NOMO-1 treated with dmso at 0.1 percent for 144 hours (cell line): Measurements from ENCODE around the gene NFATC3.
A peak's percentile ranks its signal among the peaks of the same experiment; 100 is the strongest.

ENCODE experiments used
- DNase-seq: peaks from one replicate; lab custom pipeline; 2025; ENCODE audit not compliant: unreplicated experiment; lab: John Stamatoyannopoulos, UW

The NFATC3 gene

GRCh38 chr16:68229431-68230175, 144.4 kb downstream of the NFATC3 start:
- no peak for DNase-seq

GRCh38 chr16:68230176-68230571, 145.0 kb downstream of the NFATC3 start:
- no peak for DNase-seq

- DNase-seq, result no peak
These were observed 145.8 kb downstream of the NFATC3 start for GRCh38 chr16:68230956-68231355.

GRCh38 chr16:68231384-68232136, 146.4 kb downstream of the NFATC3 start:
- DNase-seq, result no peak

- no peak for DNase-seq
These were observed 147.2 kb downstream of the NFATC3 start for GRCh38 chr16:68232335-68232734.

GRCh38 chr16:68233085-68233834, 148.1 kb downstream of the NFATC3 start:
- DNase-seq, result no peak

GRCh38 chr16:68233835-68234187, 148.6 kb downstream of the NFATC3 start:
- DNase-seq, result no peak

GRCh38 chr16:68234188-68235107, 149.3 kb downstream of the NFATC3 start:
- DNase-seq, result no peak

- DNase-seq, result no peak
These were observed 150.1 kb downstream of the NFATC3 start for GRCh38 chr16:68235108-68235886.

GRCh38 chr16:68235887-68236136, 150.6 kb downstream of the NFATC3 start, which contains the start of gene ESRP2:
ESRP2 (minus strand) TSS chr16:68236127; CDS start chr16:68236045, 82 bp downstream.
- no peak for DNase-seq

- DNase-seq, result no peak
These were observed 151.1 kb downstream of the NFATC3 start for GRCh38 chr16:68236137-68236825.

GRCh38 chr16:68236826-68237242, 151.7 kb downstream of the NFATC3 start:
- DNase-seq, result no peak

- DNase-seq, result peak; percentile 98
These were observed 152.3 kb downstream of the NFATC3 start for GRCh38 chr16:68237243-68238028.

GRCh38 chr16:68238029-68238345, 152.8 kb downstream of the NFATC3 start:
- no peak for DNase-seq

- DNase-seq, result no peak
These were observed 156.9 kb downstream of the NFATC3 start for GRCh38 chr16:68242085-68242484.

- DNase-seq, result no peak
These were observed 158.0 kb downstream of the NFATC3 start for GRCh38 chr16:68242926-68243858.

- no peak for DNase-seq
These were observed 159.3 kb downstream of the NFATC3 start for GRCh38 chr16:68244481-68244902.
